ENCODE results near the gene DPP8. TPM values are rescaled to one million over a fixed set of nuclear protein-coding genes. Genes with fewer than 3 reads are reported as not detected.
"Not testable (repeated sequence)": the region's sequence is repeated elsewhere in the genome, so short reads cannot be mapped to it uniquely, and the experiment has no call there.

The DPP8 gene
- total RNA-seq, 4 donors from 2014 or later, result 33.6 to 48.6 (median 40.0) TPM

GRCh38 chr15:65556622-65557021 is 39.1 kb upstream of the DPP8 start:
- H3K36me3 ChIP-seq, result peaks cover 12 to 66% (median 38%) of the 10 kb centered on the region in 4 donors
- no peak for TF ChIP-seq POLR2AphosphoS5 (IDR thresholded peaks at IDR 0.05)
- TF ChIP-seq EP300 (IDR thresholded peaks at IDR 0.05), result no peak
- TF ChIP-seq POLR2A (IDR thresholded peaks at IDR 0.05; ENCODE audit: low read depth), result no peak
- TF ChIP-seq CTCF (IDR thresholded peaks at IDR 0.05), result no peak

DNA sequence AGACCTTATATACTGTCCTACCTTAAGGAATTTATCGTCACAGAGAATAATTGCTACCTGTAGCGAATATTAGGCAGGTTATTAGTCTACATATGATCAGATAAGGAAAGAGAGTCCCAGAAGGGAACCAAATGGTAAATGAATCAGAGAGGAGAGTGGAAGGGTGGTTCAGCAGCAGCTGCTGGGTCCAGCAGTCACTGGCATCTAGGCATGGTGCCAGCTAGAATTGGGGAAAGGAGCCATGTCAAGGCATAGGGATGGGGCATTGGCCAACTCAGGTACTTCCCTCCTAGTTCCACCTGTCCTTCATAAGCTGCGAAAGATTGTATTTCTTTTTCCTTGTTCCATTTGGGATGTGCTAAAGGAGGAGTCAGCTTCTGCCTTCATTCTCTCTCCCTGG is 36.2 kb upstream of the DPP8 start:
- Histone ChIP-seq H3K36me3 (peaks cover 5 to 52% (median 28%) of the 10 kb centered on the region in 4 donors), H3K27me3 (no peaks in the 10 kb centered on the region), H3K9me3 (no peaks in the 10 kb centered on the region), H3K4me1 (peaks cover 0 to 3% (median 0%) of the 10 kb centered on the region in 4 donors), H3K4me3 (no peak overlapping the region), H3K27ac (replicated peaks in 1 of 4) (no peak overlapping the region)
- intact Hi-C loops (cut with DNase I), result no loop called here
- no peak for TF ChIP-seq EP300 (IDR thresholded peaks at IDR 0.05)
- no peak for TF ChIP-seq CTCF (IDR thresholded peaks at IDR 0.05)
- TF ChIP-seq POLR2A (IDR thresholded peaks at IDR 0.05; ENCODE audit: low read depth), result no peak
- TF ChIP-seq POLR2AphosphoS5 (IDR thresholded peaks at IDR 0.05), result no peak
- no peak for DNase-seq (ENCODE audit: extremely low spot score)
- WGBS, result 98% methylated on average over 3 of the region's 3 CpGs

More at GRCh38 chr15:65556622-65557021, 39.1 kb upstream of the DPP8 start:
- no peaks in the 10 kb centered on the region for H3K9me3 ChIP-seq
- no peaks in the 10 kb centered on the region for H3K4me1 ChIP-seq
- no peaks in the 10 kb centered on the region for H3K27me3 ChIP-seq
- intact Hi-C loops (cut with DNase I), result no loop called here
- H3K4me3 ChIP-seq, result no peak overlapping the region
- 95% methylated on average over 7 of the region's 7 CpGs for WGBS
- H3K27ac ChIP-seq (replicated peaks in 1 of 4), result no peak overlapping the region
- no peak for DNase-seq (ENCODE audit: extremely low spot score)

DNA sequence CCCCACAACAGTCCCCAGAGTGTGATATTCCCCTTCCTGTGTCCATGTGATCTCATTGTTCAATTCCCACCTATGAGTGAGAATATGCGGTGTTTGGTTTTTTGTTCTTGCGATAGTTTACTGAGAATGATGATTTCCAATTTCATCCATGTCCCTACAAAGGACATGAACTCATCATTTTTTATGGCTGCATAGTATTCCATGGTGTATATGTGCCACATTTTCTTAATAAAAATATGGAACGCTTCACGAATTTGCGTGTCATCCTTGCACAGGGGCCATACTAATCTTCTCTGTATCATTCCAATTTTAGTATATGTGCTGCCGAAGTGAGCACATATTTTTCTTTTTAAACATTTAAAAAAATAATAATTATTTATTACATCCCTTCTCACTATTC is 35.4 kb upstream of the DPP8 start:
- intact Hi-C loops (cut with DNase I), result not testable (repeated sequence)
- peaks cover 0 to 43% (median 23%) of the 10 kb centered on the region in 4 donors for H3K36me3 ChIP-seq
- WGBS, result 95% methylated on average over 4 of the region's 6 CpGs

DNA sequence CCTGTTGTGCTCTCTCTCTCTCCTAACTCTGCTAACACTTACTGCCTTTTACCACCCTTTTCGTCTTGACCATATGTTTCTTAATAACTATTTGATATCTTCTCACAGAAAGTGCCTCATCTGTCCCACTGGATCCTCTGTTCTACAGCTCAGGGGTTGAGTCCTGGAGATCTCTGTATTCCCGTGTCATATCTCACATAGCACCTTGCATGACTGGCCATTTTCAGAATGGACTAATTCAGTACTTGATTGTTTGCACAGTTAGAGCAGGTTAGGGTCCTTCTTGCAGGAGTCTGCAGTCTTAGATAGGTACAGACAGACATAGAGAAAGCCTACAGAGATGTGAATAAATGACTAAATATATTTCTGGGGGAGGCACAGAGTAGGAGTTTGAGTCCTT is 33.7 kb upstream of the DPP8 start:
- DNase-seq (ENCODE audit: extremely low spot score), result no peak
- Histone ChIP-seq H3K4me1 (peaks cover 0 to 6% (median 2%) of the 10 kb centered on the region in 4 donors), H3K9me3 (no peaks in the 10 kb centered on the region), H3K27ac (replicated peaks in 1 of 4) (no peak overlapping the region), H3K36me3 (peaks cover 0 to 27% (median 14%) of the 10 kb centered on the region in 4 donors), H3K4me3 (no peak overlapping the region), H3K27me3 (no peaks in the 10 kb centered on the region)
- no peak for TF ChIP-seq CTCF (IDR thresholded peaks at IDR 0.05)
- TF ChIP-seq POLR2AphosphoS5 (IDR thresholded peaks at IDR 0.05), result no peak
- no peak for TF ChIP-seq POLR2A (IDR thresholded peaks at IDR 0.05; ENCODE audit: low read depth)
- no peak for TF ChIP-seq EP300 (IDR thresholded peaks at IDR 0.05)
- intact Hi-C loops (cut with DNase I), result no loop called here
- WGBS, result 85% methylated on average over 2 of the region's 2 CpGs

More for the DNA sequence above, 35.4 kb upstream of the DPP8 start:
- H3K27me3 ChIP-seq; H3K4me3 ChIP-seq; DNase-seq (ENCODE audit: extremely low spot score); H3K9me3 ChIP-seq; H3K27ac ChIP-seq (replicated peaks in 1 of 4); H3K4me1 ChIP-seq: not testable (repeated sequence)

DNA sequence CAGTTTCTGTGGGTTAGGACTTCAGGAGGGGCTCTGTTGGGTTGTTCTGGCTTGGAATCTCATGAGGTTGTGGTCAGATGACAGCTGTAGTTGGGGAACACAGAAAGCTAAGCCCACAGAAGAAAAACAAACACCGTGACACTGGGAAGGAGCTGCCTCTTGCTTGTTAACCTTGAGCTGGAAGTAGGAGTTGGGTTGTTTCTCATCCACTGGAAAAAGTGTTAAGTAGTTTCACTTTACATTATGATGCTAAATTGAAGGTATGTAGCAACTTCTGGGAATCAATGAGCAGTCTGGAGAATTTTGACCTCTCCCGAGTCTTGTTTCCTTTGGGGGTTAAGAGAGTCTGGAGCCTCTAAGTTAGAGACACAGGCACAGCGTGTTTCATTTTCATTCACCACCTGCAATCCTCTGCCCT is 33.2 kb upstream of the DPP8 start:
- Histone ChIP-seq H3K27me3 (no peaks in the 10 kb centered on the region), H3K9me3 (no peaks in the 10 kb centered on the region), H3K36me3 (peaks cover 0 to 22% (median 10%) of the 10 kb centered on the region in 4 donors), H3K4me3 (no peak overlapping the region), H3K27ac (replicated peaks in 1 of 4) (no peak overlapping the region), H3K4me1 (peaks cover 0 to 6% (median 2%) of the 10 kb centered on the region in 4 donors)
- intact Hi-C loops (cut with DNase I), result no loop called here
- no peak for DNase-seq (ENCODE audit: extremely low spot score)
- TF ChIP-seq CTCF (IDR thresholded peaks at IDR 0.05), result no peak
- TF ChIP-seq POLR2AphosphoS5 (IDR thresholded peaks at IDR 0.05), result no peak
- TF ChIP-seq EP300 (IDR thresholded peaks at IDR 0.05), result no peak
- TF ChIP-seq POLR2A (IDR thresholded peaks at IDR 0.05; ENCODE audit: low read depth), result no peak
- 82% methylated on average over 3 of the region's 3 CpGs for WGBS

DNA sequence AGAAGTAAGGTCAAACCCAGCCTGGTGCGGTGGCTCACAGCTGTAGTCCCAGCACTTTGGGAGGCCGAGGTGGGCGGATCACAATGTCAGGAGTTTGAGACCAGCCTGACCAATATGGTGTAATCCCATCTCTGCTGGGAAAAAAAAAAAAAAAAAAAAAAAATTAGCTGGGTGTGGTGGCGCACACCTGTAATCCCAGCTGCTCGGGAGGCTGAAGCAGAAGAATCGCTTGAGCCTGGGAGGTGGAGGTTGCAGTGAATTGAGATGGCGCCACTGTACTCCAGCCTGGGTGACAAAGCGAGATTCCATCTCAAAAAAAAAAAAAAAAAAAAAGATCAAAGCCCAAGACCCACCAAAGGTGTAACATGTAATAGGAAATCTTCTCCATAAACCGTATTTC is 31.8 kb upstream of the DPP8 start:
- H3K9me3 ChIP-seq; DNase-seq (ENCODE audit: extremely low spot score); intact Hi-C loops (cut with DNase I); H3K4me3 ChIP-seq; H3K36me3 ChIP-seq; H3K27ac ChIP-seq (replicated peaks in 1 of 4); H3K27me3 ChIP-seq; H3K4me1 ChIP-seq: not testable (repeated sequence)
- WGBS, result 97% methylated on average over 9 of the region's 9 CpGs

Data from esophagus muscularis mucosa (tissue), 4 donors.